Measurements from ENCODE around the gene BAZ2B.

GRCh38 chr2:159484532-159484931 is 131.8 kb downstream of the BAZ2B start:
- no peak for TF ChIP-seq CTCF (IDR thresholded peaks at IDR 0.05)
- no peak for TF ChIP-seq POLR2A (IDR thresholded peaks at IDR 0.05)

Measured in testis (tissue), 2 donors.